ENCODE results near the gene PPP1R16B.
"Not testable (repeated sequence)": the region's sequence is repeated elsewhere in the genome, so short reads cannot be mapped to it uniquely, and the experiment has no call there.

Gene PPP1R16B

DNA sequence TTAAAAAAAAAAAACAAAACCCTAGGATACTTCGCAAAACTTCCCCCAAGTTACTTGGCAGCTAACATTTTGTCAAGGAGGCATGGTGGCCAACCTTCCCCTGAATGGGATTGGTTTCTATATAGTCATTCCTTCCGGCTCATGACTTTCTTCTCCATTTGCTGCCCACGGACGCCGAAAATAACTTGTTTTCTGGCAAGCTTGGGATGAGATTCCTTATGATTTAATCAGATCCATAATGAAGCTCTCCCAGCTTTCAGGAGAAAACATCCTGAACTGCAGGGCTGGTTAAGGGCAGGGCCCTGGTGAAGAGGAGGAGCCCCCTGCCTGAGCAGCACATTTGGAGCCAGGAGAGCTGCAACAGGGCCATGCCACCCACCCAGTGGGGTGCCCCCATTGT, 49.9 kb downstream of the PPP1R16B start:
- DNase-seq = no peak

DNA sequence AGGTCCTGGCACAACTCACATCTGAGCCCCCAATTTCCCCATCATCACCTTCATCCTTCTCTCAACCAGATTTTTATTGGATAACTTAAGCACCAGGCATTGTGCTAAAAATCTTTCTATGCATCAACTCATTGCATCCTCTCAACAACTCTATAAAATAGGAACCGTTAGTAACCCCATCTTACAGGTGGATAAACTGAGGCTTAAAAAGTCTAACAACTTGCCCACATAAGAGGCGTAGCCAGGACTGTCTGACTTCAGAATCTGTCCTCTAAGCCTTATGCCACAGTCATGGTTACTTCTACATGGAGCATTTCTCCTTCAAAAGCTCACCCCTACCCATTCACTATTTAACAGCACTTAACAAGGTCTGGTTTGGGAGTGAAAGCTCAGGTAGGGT, 51.1 kb downstream of the PPP1R16B start:
- DNase-seq = no peak

DNA sequence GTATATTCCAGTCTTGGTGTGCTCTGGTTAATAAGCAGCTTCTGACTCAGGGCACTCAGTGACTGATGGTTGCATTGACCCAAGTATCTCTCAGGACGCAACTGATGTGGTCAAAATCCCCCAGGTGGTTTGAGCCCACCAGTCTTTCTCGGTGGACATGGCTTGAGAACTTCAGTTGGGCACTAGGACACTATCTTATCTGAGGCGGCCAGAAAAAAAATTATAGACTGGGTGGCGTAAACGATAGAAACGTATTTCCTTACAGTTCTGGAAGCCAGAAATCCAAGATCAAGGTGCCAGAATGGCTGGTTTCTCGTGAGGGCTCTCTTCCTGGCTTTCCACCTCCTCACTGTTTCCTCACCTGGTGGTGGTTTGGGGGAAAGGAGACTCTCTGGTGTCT, 52.2 kb downstream of the PPP1R16B start:
- DNase-seq = no peak

DNA sequence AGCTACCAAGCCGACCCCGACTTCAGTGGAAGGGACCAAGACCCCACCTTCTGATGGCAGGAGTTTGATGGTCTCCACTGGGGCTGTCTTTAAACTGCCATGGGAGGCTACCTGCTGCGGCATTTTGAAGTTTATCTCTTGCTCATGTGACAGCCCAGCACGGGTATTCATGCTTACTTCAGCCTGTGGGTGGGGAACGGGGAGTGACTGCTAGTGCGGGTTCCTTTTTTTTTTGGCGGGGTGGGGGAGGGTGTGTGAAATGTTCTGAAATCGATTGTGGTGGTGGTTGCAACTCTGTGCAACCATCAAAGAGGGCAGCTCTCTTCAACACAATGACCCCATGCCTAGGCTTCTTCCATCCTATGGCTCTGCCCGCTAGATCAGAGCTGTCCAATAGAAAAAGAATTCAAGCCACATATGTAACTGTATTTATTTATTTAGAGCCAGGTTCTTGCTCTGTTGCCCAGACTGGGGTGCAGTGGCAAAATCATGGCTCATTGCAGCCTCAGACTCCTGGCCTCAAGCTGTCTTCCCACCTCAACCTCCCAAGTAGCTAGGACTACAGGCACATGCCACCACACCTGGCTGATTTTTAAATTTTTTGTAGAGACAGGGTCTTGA, 53.7 kb downstream of the PPP1R16B start:
- DNase-seq = no peak

DNA sequence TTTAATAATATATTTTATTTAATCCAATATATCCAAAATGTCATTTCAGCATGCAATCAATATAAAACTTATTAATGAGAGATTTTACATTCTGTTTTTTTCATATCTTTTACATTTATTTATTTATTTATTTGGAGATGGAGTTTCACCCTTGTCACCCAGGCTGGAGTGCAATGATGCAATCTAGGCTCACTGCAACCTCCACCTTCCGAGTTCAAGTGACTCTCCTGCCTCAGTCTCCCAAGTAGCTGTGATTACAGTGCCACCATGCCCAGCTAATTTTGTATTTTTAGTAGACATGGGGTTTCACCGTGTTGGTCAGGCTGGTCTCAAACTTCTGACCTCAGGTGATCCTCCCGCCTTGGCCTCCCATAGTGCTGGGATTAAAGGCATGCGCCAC, 54.4 kb downstream of the PPP1R16B start:
- not testable (repeated sequence) for DNase-seq

DNA sequence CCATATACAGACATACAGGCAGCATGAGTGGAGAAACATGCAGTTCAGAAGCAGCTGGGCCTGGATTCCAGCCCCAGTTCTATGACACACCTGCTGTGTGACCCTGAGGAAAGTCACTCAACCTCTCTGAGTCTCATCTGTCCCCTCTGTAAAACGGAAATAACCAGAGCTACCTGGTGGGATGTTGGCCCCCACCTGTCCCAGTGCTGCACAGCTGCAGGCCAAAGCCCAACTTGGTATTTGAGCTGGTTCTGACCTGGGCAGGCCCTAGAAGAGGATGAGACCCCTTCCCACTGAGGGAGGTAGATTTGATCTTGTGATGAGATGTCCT, 55.5 kb downstream of the PPP1R16B start:
- no peak for DNase-seq

DNA sequence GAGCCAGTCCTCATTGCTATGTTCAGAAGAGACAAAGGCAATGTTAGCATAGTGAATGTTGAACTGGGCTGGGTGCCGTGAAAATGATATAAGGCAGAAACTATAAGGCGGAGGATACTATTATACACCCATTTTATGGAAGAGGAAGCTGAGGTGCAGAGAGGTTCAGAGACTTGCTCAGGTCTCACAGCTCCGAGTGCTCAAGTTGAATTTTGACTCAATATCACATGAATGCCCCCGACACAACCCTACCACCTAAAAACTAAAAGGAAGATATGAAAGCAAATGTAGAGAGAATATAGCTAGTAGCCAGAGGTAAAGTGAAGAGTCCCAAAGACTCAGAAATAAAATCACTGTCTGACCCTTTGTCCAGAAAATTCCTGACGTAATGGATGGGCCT, 56.7 kb downstream of the PPP1R16B start:
- no peak for DNase-seq

DNA sequence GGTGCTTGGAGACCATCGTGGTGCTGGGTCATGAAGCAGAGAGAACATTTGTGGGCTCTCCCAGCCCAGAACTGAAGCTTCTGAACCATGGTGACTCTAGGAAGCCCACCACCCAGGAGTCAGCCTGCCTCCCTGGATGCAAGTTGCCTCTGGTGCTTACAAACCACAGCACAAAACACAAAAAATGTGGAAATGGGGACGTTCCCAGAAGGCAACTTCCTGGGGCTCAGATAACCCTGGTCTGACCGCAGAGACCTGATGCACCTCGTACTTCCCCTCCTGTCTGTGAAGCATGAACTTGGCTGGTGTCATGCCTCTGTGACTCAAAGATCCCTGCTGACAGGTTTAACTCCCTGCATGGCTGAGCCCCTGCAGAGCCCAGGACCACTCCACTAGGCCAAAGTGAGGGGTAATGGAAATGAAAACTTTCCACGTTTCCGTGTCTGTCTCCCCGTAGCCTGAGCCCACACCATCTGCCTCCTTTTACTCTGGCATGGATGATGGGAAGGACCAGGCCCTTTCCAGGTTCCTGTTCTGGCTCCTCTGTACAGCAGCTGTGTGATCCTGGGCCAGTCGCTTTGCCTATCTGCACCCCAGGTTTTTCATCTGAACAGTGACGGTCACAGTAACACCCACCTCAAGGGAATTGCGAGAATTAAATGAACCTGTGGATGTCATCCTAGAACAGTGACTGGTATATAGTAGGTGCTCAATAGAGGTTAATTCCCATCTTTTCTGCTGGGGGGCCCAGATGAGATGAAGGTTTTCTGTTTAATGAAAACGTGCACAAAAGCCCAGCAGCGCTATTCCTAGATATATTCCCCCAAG, 57.7 kb downstream of the PPP1R16B start:
- DNase-seq = peak; percentile 17

DNA sequence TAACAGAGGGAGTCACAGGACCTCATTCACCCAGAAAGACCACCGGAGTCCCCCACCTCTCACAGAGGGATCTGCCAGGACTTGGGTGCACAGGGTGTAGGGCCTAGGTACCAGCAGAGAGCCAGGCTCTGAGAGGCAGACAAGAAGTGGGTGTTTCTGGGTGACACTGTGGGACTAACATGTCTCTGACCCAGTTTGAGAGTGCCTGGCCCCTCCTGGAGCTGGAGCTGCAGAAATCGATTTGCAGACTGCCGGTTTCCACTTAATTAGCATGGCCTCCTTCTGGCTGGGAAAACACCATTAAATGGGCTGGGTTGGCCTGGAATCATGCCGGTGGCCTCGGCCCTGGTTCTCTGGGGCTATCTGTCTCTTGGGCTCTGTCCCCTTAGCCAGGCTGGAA, 59.2 kb downstream of the PPP1R16B start:
- no peak for DNase-seq

DNA sequence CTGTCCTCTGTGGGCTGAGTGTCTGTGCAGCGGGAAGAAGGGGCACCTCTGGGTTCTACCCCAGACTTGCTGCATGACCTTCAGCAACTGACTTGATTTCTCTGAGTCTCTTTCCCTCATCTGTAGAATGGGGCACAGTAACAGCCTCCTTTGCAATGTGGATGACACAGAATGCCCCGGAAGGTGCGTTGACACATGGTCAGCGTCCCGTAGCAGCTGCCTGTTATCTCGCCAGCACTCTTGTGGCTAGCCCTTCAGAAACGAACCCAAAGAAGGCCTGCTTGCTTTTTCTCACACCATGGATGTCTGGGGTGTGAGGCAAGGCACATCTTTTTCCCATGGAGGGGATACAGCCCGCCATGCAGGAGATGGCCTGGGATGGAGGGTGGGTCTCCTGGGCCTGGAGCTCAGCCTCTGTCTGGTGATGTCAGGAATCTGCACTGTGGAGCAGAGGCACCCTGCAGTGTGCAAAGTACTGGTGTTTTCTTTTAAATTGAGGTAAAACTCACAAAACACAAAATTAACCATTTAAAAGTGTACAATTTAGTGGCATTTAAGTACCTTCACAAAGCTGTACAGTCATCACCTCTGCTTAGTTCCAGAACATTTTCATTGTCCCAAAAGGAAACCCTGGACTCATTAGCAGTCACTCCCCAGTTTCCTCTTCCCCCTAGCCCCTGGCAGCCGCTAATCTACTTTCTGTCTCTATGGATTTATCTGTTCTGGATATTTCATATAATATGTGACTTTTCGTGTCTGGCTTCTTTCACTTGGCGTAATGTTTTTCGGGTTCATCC, 61.0 kb downstream of the PPP1R16B start:
- no peak for DNase-seq

DNA sequence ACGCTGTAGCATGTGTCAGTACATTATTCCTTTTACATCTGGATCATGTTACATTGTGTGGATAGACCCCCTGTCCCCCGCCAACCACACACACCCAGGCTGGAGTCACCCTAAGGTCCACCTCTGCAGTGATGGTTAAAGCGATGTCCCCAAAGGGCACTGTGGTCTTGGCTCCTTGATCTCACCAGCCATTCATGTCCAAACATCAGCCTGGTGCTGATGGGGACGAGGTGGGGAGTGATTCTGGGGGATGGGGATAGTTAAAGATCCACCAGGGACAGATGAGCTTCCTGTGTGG, 61.5 kb downstream of the PPP1R16B start:
- DNase-seq = no peak

DNA sequence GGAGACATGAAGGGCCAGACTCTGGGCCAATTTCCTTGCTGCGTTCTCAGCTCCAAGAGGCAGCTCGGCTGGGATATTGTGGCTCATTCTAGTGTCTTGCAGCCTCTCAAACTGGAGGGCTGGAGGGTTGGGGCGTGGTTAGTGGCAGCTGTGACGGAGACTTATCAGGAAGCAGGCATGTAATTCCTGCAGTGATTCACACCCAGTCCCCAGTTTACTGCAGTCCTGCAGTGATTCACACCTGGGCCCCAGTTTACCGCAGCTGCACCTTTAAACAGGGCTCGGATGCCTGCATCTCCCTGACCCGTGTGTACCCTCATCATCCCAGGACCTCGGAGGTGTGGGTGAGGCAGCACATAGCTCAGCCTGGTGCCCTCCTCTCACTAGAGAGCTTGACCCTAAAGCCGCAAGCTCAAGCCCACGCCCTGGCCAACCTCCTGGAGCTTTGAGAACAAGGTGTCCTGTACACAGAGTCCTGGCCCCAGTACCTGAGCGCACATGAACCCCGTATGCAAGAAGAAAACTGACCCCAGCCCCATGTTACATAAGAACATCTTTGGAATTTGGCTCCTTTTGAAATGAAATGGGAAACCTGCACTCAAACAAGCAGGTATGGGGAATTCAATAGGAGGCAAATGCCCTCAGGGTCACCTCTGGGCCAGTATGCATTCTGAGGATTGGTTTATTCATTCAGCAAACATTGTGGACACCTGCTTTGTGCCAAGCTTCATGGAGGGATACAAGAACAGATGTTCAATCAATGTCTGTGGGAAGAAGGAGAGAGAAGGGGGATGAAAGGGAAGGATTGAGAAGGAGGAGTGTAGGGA, 65.4 kb downstream of the PPP1R16B start:
- no peak for DNase-seq

DNA sequence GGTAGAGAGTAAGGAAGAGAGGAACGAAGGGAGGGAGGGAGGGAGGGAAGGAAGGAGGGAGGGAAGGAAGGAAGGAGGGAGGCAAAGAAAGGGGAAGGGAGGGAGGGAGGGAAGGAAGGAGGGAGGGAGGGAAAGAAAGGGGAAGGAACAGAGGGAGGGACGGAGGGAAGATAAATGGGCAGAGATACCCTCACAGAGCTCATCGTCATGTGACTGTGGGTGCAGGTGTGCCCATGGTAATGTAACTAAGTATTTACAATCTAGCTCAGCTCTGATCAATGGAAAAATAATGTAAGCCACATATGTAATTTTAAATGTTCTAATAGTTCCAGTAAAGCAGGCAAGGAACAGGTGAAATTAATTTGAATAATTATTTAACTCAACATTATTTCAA, 66.1 kb downstream of the PPP1R16B start:
- DNase-seq = no peak

DNA sequence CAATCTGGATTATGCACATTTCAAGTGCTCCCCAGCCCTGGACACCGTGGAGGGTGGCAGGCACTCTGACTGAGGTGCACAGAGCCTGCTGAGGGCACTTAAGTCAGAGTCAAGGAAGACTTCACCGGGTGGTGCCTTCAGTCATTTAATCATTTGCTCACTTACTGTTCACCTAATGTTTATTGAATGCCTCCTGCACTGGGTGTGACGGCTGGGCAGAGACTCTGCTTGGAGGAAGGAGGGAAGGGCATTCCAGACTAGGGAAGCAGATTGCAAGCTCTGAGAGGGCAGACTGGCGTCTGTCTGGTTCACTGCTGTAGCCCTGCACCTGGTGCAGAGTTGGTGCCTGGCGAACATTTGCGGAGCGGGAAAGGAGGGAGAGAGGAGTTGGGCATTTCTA, 66.5 kb downstream of the PPP1R16B start:
- no peak for DNase-seq

DNA sequence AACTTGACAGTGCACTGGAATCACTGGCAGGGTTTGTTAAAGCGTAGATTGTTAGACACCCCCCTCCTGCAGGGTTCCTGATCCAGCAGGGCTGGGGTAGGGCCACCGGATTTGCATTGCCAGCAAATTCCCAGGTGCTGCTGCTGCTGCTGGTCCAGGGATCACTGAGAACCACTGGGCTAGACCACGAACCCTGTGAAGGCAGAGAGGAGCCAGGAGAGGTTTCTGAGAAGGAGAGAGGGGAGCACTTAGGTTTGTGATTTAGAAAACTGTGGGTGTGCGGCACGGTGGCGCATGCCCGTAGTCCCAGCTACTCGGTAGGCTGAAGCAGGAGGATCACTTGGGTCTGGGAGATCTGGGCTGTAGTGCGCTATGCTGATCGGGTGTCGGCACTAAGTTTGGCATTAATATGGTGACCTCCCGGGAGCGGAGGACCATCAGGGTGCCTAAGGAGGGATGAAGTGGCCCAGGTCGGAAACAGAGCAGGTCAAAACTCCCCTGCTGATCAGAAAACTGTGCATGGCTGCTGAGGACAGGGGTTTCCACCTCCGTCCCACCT, 67.1 kb downstream of the PPP1R16B start:
- no peak for DNase-seq

DNA sequence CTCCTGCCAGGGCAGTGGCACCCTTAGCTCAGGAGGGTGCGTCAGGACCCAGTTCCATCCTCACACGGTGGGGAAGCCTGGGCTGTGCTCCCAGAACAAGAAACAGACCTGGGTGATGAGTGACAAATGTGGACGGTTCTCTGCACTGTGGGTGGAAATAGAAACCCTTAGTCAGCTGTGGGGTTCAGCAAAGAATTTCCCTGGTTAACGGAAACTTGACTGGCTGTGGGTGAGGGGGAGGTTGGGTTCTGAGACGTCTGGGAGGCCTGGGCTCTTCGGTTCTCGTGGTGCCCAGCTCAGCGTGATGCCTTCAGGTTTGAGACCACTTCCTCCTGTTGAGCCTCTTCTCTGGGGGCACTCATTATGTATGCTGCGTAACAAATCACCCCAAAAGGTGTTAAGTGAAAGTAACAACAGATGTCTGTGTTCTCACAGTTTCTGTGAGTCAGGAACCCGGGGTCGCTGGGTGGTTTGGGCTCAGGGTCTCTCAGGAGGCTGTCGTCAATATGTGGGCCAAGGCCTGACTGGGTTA, 67.6 kb downstream of the PPP1R16B start:
- peak; percentile 90 for DNase-seq

DNA sequence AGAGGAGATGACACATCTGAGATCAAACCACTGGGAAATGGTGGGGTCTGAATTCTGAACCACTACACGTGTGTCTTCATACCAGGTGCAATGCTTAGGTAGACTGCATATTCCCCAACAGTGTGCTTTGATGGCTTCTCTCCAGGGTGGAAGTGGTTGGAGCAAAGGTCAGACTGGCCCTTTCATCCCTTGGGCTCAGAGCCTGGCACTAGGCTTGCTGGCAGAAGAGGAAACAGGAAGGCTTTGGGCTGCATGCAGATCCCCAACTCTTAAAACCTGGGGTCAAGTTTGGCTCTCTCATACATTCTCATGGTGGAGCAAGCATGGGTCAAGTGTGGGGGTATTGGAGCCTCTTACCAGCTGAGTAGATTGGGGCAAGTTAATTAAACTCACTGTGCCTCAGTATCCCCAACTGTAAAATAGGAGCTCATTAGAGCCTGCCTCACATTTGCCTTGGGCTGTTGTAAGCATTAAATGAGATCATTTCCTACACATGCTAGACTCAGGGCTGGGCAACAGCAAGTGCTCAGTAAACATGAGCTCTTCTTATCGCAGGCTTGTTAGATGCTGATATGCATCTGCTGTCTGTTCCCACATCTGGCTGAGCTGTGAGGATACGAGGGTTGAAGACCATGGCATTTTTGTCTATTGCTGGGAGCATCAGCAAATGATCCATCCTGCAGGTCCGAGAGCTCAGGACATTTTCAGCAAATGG, 69.1 kb downstream of the PPP1R16B start:
- DNase-seq = peak; percentile 54

DNA sequence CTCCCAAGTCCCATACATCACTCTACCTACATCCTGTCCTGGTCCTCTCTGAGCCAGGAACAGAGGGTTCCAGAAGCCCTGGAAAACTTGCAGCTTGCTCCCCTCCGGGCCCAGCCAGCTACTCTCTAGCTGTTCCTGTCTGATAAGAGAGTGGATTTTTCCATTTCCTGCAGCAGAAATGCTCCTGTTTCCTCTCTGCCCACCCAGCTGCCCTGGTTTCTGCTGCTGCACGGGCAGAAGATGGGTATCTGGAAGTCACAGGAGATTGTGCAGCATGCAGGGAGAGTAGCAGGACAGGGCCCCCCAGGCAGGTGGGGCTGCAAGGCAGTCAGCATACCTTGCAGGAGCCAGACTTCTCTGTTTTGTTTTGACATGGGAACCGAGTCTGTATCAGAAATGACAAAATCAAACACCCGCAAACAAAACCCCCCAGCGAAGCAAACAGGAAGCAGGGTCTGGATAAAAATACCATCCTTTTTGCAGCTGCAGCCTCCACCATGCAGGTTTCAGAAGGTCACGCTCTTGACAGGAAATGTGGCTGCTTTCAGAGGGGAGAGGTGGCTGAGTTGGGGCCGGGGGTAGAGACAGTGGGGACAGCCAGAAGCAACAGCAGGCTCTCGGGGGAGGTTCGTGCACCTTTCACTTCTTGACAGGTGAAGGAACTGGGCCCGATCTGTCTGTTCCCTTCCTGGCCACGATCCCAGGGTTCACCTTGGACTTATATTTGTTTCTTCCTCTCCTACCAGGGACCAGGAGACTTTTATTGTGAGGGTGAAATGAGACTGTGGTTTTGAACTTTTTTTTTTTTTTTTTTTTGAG, 69.9 kb downstream of the PPP1R16B start:
- peak; percentile 91 for DNase-seq

DNA sequence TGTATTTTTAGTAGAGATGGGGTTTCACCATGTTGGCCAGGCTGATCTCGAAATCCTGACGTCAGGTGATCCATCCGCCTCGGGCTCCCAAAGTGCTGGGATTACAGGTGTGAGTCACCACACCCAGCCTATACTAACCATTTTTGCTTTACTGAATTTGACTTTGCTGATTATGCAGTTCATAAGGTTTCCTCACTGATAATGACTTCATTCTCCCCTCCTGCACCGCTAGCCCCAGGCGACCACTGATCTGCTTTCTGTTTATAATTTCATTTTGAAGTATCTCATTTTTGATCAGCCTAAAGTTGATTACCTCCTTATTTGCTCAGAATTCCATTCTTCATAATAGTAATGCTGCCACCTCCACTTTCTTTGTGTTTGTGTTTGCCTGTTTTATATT, 72.0 kb downstream of the PPP1R16B start:
- no peak for DNase-seq

DNA sequence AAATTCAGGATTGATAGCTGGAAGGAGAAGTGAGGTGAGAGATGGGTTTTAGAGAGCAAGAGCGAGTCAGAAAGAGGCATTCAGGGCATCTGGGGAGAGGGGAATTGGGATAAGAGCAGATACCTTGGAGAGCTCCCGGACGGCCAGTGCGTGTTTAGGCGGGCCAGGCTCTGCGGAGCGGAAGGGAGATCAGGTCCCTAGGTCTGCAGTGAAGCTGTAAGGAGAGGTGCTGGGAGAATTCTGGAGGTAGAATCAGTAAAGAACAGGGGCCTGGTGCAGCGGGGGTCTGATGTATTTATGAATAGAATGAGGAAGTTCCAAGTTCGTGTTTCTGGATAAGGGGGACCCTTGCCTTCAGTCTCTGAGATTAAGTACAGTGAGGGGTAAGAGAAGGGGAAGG, 73.4 kb downstream of the PPP1R16B start:
- no peak for DNase-seq

Data from NK-92 treated with Interleukin-12 subunit alpha and Interleukin-12 subunit beta, amount 100 ng/mL, for 24 hours (cell line).